B cell (primary cell): ENCODE data around the gene VAC14.

Source experiments
- CTCF ChIP-seq: fragments of 200-600 bp; IDR thresholded peaks from one replicate; pipeline ENCODE4 v1.8.0; 2022; ENCODE audit warnings: antibody characterized with exemption, mild to moderate bottlenecking
- EZH2 ChIP-seq: IDR thresholded peaks from 2 replicates; pipeline ENCODE4 v1.6.1; 2012; ENCODE audit warnings: borderline replicate concordance, low read depth, mild to moderate bottlenecking, moderate library complexity, low read length; ENCODE audit not compliant: insufficient read depth, poor library complexity, severe bottlenecking

- TF ChIP-seq CTCF (no peak), EZH2 (no peak)
Observed at GRCh38 chr16:70701036-70701435, 99.9 kb downstream of the VAC14 start.
